Measurements from ENCODE around the gene RAET1G.
A peak's percentile ranks its signal among the peaks of the same experiment; 100 is the strongest.
"Not testable (repeated sequence)": the region's sequence is repeated elsewhere in the genome, so short reads cannot be mapped to it uniquely, and the experiment has no call there.

The RAET1G gene

DNA sequence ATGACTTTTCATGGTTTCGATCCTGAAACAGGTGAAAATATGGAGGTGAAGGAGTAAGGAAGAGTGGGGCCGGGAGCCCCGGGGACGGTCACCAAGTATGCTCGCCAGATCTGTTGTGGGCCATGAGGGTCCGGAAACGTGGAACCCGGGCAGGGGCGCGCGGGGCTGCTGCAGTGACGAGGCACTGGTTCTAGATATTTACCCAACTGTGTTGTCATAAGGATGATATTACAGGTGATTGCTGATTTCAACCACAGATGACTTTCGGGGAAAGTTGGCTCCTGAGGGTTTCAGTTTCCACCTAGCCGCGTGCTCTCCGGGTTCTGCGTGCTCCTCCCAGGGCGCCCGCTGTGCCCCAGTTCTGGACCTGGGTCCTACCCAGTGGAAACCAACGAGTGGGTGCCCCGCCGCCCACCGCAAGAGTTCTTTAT, 12.2 kb downstream of the RAET1G start:
- no peak for DNase-seq

DNA sequence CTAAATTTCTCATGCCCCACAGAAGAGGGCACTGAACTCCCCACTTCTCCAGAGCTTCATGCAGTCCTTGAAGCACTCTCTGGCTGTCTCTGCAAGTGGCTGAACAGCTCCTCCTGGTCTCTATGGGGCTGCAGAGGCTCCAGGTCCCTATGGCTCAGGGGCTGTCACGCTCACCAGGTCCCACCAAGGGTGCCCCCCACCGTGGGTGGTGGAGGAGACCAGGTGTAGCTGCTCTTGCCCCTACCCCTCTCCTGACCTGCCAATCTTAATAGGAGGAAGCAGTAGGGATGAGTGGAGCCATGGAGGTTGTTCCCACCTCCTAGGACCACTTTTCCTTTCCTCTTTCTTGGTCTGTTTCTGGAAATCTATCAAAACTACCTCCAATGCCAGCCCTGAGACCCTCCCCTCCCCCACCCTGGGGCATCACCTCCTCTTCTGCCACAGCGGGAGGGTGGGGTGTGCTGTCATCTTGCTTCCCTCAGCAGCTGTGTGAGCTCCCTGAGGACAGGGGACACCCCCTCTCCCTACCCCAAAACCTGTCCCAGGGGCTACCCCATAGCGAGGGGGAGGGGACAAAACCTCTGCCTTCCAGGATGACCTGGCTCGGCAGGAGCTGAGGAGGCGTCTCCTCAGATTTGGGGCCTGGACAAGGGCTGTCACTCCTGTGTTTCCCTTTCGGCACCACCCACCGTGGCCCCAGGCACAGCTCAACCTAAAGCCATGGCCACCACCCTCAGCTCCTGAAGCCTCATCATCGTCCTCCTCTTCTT, 13.0 kb downstream of the RAET1G start:
- DNase-seq, result no peak

DNA sequence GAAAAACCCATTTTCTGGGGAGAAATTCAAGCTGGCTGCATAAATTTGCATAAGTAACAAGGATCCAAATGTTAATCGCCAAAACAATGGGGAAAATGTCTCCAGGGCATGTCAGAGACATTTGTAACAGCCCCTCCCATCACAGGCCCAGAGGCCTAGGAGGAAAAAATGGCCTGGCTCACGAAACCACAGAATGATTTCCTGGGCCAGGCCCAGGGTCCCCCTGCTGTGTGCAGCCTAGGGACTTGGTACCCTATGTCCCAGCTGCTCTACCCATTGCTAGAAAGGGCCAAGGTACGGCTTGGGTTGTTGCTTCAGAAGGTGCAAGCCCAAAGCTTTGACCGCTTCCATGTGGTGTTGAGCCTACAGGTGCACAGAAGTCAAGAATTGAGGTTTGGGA, 14.4 kb downstream of the RAET1G start:
- DNase-seq, result not testable (repeated sequence)

DNA sequence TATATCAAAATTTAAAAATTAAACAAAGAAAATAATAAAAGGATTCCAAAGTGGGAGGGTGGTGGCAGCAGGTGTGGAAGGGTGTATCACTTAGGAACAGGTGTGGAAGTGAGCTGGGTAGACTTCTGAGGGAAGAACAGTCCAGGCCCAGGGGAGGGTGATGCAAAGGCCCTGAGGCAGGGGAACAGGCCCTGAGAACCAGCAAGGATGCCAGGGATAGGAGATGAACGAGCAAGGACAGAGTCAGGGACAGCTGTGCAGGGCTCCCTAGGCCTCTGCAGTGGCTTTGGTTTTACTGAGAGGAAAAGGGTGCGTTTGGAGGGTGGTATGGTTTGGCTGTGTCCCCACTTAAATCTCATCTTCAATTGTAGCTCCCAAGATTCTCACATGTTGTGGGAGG, 15.6 kb downstream of the RAET1G start:
- no peak for DNase-seq

DNA sequence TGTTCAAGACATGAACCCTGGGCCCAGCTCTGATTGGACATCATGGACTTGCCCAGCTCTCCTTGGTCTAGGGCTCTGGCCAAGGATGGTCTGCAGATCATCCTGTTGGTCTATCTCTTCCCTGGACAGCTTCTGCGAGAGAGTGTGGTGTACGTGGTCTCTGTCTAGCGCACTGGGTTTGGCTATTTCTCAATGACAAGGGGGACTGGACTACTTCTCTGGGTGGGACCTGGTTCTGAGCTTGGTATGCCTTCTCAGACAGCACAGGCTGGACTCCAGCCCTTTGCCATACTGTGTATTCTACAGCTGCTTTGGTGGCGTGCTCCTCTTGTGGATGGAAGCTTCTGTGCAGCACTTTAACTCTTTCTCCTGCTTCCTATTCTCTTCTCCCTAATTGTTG, 16.5 kb downstream of the RAET1G start:
- no peak for DNase-seq

DNA sequence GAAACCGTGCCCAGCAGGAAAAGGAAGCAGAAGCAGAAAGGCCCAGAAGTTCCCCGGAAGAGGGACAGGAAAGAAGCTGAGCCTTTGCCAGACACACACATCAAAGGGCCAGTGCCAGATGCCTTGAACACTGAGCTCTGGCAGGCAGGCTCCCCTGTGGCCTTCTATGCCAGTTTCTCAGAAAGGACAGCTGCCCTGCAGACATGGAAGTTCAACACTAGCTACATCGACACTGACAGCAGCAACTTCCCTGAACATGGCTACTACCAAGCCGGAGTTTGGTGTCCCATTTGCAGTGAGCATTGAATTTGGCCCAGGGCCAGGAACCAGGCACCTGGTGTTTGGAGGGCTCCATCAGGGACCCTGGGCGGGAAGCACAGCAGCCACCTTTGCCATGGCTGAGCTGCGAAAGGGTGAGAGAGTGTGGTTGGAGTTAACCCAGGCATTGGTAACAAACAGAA, 17.0 kb downstream of the RAET1G start:
- no peak for DNase-seq

DNA sequence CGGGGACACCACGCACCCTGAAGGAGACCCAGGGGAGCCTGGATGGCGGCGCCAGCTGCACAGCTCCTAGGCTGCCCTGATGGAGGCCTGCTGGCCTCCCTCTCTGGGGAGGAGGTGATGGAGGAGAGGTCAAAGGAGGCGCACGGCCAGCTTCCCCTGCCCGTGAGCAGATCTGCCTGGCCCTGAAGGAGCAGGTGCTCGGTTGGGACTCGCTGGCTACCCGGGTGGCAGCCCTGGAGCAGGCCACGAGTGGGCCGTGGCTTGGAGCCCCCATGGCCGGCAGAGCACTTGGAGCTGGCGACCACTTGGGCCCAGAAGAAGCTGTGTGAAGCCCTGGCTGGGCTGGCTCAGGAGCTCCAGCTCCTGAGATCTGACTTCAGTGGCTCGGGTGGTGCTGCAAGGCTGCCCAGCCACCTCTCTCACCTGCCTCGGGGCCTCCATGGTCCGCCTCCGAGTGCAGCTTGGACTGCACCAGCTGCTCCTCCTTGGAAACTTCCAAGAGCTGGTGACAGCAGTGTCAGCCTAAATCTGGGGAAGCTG, 17.5 kb downstream of the RAET1G start:
- DNase-seq, result no peak

DNA sequence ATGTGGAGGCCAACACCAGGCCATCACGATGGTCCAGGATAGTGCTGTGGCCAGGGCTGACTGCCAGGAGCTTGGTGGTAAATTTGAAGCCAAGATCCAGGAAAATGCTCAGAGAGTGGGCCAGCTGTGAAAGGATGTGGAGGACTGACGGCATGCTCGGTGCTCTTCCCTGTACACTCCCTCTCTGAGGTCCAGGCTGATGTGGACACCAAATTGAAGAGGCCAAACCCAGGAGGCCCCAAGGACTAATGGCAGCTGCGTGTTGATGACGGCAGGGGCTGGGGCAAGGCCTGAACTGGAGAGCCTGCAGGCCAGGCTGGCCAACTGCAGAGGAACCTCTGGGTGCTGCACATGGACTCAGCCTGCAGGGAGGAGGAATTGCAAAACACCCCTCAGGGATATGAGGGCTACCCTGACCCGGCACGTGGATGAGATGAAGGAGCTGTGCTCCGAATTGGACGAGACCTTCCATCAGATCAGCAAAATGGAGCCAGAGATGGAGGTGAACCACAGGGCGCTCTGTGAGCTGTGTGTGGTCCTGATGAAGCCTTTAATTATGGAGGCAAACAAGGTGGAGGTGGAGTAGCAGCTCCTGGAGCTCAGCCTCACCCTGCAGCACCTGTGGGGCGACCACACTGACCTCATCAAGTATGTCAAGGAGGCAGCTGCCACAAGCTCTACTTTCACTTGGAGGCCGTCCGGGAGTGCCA, 18.1 kb downstream of the RAET1G start:
- no peak for DNase-seq

DNA sequence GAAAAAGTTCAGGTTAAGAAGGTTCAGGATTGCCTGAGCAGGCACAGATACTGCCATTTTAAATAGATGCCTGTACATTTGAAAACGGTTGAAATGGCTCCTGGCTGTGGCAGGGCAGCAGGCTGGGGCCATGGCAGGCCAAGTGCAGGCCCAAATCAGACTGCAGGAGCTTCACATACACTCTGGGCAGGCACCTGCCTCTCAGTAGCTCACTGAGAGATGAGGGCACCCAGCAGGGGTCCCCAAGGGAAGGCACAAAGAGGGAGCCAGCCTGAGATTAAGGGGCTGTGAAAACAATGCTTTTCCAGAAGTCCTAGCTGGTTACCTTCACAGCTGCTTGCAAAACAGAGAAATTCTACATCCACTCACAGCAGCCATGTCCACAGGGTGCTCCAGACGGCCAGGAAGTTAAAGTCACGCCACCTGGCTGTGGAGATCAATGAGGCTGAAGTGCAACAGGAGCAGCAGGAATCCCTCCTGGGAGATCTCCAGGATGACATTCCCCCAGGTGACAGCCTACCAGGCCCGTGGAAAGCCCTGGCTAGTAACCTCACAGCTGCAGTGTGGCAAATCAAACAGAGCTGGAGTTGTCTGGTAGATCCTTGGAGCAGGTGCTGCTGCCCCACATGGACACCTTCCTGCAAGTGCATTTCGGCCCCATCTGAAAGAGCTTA, 18.8 kb downstream of the RAET1G start:
- no peak for DNase-seq

DNA sequence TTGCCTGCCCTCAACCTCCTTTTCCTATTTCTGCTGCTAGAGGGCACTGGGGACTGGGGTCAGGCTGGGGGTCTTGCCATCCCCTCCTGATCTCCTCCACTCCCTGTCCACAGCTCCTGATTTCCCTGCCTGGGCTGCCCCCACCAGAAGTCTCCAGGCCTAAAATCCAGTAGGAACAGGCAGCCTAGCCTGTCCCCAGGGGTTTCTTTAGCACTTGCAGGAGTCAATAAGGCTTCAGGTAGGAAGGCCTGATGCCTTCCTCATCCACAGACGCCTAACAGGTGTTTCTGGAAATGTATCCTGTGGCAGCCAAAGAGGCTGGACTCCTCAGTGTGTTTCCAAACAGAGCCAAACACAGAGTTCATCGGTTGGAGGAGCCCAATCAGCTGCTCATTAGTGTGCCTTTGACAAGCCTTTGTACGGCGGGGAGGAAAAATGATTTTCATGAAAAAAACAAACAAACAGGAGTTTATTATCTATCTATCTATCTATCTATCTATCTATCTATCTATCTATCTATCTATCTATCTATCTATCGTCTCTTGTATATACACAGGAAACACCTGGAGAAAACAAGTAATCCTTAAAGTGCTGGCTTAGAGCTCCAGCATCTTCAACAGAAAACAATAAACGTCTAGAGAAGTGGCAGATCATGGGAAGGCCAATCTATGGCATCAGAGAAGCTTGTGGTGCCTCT, 21.3 kb downstream of the RAET1G start:
- no peak for DNase-seq

DNA sequence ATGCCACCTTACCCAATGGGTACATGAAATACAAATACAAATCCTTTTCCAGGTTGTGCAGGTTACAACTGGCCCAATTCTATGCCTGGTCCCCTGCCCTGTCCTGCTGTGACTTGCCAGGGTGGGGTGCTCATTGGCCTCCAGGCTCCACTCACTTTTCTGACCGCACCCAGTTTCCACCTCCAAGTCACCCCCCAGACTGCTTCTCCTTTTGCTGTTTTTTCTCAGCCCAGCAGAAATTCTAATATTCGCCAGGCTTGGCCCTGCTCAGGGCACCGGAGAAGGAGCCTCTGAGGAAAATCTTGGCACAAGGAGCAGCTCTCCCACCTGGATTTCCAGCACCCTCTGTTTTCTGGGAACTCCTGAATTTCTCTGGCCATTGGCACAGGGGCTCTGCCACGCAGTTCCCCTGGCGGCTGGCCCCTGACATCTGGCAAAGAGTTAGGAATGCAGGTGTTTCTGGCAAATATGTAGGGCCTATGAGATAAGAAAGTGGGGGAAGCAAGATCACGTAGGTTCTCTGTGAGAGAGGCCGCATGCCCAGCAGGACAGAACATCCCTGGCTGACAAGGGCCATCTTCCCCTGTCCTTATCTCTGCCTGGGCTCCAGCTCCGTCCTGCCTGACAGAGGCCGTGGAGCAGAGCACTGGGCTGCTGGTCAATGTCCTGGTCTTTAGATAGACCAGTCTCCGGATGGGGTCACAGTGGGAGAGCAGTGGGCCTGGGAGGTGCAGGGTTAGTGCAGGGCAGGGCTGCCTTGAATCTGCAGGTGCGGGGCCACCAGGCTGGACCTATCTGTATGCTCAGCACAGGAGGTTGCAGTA, 22.1 kb downstream of the RAET1G start:
- DNase-seq, result no peak

DNA sequence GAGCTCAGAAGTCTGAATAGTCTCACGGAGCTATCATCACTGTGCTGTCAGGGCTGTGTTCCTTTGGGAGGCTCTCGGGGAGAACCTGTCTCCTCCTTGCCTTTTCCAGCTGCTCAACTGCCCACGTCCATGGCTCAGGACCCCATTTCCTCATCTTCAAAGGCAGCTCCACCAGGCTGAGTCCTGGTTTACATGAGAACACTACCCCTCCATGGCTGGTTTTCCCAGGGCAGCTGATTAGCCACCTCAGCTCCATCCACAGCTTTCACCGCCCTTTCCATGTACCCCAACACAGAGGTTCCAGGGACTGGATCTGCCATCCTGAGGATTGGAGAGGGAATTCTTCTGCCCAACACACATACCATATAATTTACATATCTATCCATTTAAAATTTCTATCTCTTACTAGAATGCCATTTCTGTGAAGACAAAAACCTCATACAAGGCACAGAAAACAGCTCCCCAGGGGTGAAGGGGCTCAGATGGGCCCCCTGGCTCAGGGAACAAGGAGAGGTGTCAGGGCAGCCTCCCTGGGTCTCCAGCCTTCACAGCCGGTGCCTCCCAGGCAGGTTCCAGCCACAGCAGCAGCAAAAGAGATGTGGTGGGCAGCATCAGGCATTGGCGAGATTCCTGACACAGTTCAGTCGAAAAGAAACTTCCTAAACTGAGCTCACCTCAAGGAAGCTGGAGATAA, 22.8 kb downstream of the RAET1G start:
- no peak for DNase-seq

DNA sequence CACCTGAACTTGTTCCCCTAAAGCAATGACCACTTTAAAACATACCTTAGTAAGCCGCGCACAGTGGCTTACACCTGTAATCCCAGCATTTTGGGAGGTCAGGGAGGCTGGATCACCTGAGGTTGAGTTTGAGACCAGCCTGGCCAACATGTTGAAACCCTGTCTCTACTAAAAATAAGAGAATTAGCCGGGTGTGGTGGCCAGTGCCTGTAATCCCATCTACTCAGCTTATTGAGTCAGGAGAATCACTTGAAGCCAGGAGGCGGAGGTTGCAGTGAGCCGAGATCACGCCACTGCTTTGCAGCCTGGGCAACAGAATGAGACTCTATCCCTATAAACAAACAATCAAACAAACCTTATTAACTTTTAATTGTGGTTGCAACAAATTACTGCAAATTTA, 23.4 kb downstream of the RAET1G start:
- DNase-seq, result no peak

DNA sequence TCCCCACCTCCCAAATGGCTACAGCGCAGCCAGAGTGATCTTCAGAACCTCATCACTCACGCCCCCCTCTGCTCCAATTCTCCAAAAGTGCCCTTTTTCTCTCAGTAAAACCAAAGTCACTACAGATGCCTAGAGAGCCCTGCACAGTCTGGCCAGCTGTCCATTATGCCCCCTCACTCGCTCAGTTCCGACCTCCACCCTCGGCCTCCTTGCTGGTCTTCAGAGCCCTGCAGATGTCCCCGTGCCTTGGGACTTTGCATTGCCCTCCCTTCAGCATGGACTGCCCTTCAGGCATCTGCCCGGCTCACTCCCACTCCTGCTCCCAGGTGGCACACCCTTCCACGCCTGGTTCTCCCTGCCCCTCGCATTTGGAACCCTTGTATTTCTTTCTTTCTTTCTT, 24.0 kb downstream of the RAET1G start:
- DNase-seq, result no peak

DNA sequence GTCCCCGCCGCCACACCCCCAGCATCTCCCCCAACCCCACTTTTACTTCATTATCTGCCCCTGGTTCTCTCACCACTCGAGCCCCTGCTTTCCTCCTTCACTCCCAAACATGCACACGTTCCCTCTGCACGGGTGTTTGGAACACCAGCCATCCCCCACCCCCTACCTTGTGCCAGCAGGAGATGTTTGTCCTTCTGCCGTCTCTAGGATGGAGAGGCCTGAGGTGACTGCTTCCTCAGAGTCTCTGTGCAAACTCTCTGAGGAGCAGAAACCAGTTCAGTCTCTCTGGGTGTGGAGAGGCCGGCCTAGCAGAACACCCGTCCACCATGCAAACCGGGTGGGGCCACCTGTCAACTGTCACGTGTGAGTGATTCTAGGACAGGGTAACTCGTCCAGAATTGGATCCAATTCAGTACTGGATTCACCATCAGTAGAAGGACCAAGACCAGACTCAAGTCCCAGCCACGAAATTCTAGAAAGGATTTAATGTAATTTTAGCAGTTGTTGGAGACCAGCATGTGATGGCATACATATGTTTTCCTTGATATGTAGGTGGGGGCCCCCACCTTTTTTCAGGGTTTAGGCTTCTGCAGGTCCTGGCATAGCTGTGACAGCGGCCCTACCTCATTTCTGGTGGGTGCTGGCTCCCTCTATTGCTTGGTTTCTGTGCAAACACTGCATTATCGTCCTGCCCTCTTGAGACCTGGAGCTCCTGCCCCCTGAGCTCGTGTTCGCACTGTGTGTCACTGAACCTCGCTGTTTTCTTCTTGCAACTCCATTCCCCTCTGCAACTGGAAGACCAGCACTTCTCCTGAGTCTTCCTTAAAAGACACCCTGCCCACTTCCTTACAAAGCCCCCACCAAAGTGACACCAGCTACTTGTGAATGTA, 24.8 kb downstream of the RAET1G start, which contains the start of gene RAET1E:
Gene RAET1E (minus strand): TSS at position 259 of the 890 bp plus-strand sequence. CDS start 7,212 bp downstream, outside the sequence.
- no peak for DNase-seq

DNA sequence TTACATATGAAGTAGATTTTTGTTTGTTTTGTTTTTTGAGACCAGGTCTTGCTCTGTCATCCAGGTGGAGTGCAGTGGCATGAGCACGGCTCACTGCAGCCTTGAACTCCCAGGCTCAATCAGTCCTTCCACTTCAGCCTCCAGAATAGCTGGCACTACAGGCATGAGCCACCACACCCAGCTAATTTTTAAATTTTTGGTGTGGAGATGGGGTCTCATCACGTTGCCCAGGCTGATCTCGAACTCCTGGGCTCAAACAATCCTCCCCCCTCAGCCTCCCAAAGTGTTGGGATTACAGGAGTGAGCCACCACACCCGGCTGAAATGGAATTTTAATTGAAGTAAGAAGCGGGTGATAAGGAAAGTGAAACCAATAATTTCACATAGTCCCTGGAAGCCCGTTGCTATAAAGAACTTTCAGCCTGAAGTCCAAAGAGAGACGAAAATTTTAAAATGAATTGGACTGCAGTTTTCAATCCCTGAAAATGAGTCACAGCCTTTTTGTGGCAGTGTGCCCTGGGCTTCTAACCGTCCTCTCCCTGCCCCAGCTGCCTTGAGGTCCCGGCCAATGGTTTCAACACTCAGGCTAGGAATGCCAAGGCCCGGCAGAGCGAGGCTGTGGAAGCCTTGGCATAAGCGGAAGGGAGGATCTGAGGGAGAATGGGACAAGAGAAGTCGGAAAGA, 25.8 kb downstream of the RAET1G start:
- DNase-seq, result no peak

DNA sequence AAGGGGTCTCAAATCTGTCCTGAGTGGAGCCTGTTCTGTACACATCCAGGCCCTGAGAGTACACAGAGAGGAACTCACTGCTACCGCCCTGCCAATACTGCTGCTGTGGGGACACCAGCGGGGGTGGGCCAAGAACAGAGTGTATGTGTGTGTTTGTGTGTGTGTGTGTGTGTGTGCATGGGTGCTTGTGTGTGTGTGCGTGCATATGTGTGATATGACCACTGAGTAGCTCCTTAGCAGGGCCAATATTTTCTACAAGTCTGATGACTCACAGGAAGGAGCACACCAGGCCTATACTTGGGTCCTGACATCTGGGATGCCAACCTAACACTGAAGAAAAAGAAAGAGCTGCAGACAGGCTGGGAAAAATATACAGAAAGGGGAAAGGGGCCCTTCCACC, 26.4 kb downstream of the RAET1G start:
- DNase-seq, result no peak

DNA sequence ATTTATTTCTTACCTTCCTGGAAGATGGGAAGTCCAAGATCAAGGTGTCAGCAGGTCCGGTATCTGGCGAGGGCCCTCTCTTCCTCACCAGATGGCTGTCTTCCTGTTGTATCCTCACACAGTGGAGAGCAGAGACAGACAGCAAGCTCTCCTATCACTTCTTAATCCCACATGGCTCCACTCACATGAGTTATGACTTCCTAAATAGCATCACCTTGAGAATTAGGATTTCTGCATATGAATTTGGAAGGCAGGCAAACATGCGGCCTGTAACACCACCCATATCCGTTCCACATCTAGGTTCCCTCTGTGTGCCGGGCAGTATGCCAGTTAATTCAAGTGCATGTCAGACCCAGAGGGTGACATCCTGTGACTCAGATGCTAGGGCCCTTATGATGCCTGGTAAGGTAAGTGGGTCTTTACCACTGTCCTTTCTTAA, 27.1 kb downstream of the RAET1G start:
- peak; percentile 37 for DNase-seq

DNA sequence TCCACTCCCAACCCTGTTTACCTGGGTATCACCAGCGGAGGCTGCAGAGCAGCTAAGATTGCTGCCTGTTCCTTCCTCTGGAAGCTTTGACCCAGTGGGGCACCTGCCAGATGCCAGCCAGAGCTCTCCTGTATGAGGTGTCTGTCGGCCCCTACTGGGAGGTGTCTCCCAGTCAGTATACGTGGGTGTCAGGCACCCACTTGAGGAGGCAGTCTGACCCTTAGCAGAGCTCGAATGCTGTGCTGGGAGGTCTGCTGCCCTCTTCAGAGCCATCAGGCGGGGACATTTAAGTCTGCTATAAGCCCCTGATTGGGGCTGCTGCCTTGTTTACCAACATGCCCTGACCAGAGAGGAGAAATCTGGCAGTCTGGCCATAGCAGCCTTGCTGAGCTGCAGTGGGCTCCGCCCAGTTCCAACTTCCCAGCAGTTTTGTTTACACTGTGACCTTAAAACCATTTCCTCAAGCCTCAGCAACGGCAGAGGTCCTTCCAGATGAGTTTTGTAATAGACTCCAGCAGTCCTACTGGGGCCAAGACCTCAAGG, 27.8 kb downstream of the RAET1G start:
- DNase-seq, result no peak
